Measurements from ENCODE around the gene PWP2.
"Not testable (repeated sequence)": the region's sequence is repeated elsewhere in the genome, so short reads cannot be mapped to it uniquely, and the experiment has no call there.

The PWP2 gene

GRCh38 chr21:44107026-44107501 is at the start of gene PWP2:
TSS of gene PWP2 (plus strand) at chr21:44107399. CDS start at chr21:44107417, 18 bp downstream.
- DNase-seq = not testable (repeated sequence)

GRCh38 chr21:44057960-44058651 is 49.1 kb upstream of the PWP2 start:
- no peak for DNase-seq

GRCh38 chr21:44058652-44058964 is 48.6 kb upstream of the PWP2 start:
- DNase-seq = no peak

- DNase-seq = no peak
Measured at GRCh38 chr21:44058981-44059380, 48.2 kb upstream of the PWP2 start.

- no peak for DNase-seq
Measured at GRCh38 chr21:44059710-44060109, 47.5 kb upstream of the PWP2 start.

- no peak for DNase-seq
Measured at GRCh38 chr21:44062380-44062779, 44.8 kb upstream of the PWP2 start.

- DNase-seq = no peak
Measured at GRCh38 chr21:44063151-44063912, 43.9 kb upstream of the PWP2 start.

- DNase-seq = no peak
Measured at GRCh38 chr21:44064852-44065403, 42.3 kb upstream of the PWP2 start.

- DNase-seq = no peak
Measured at GRCh38 chr21:44065428-44065827, 41.8 kb upstream of the PWP2 start.

- no peak for DNase-seq
Measured at GRCh38 chr21:44066116-44066515, 41.1 kb upstream of the PWP2 start.

- DNase-seq = no peak
Measured at GRCh38 chr21:44067011-44067839, 40.0 kb upstream of the PWP2 start.

- no peak for DNase-seq
Measured at GRCh38 chr21:44070391-44070790, 36.8 kb upstream of the PWP2 start.

- DNase-seq = no peak
Measured at GRCh38 chr21:44071359-44072104, 35.7 kb upstream of the PWP2 start.

GRCh38 chr21:44072111-44072510 is 35.1 kb upstream of the PWP2 start:
- no peak for DNase-seq

- no peak for DNase-seq
Measured at GRCh38 chr21:44074315-44074958, 32.8 kb upstream of the PWP2 start.

- no peak for DNase-seq
Measured at GRCh38 chr21:44076316-44076715, 30.9 kb upstream of the PWP2 start.

- no peak for DNase-seq
Measured at GRCh38 chr21:44078411-44078981, 28.7 kb upstream of the PWP2 start.

- no peak for DNase-seq
Measured at GRCh38 chr21:44079446-44079845, 27.8 kb upstream of the PWP2 start.

- no peak for DNase-seq
Measured at GRCh38 chr21:44079846-44080245, 27.4 kb upstream of the PWP2 start.

- DNase-seq = no peak
Measured at GRCh38 chr21:44082648-44083440, 24.4 kb upstream of the PWP2 start.
